Ishikawa (cell line): ENCODE results near the gene SETBP1.

Experiments
- CEBPB ChIP-seq: IDR thresholded peaks from 2 replicates; pipeline ENCODE4 v1.6.1; 2012
- CREB1 ChIP-seq: IDR thresholded peaks from 2 replicates; pipeline ENCODE4 v1.6.1; 2012; ENCODE audit warnings: low read depth
- EGR1 ChIP-seq: IDR thresholded peaks from 2 replicates; pipeline ENCODE4 v1.6.1; 2012
- EP300 ChIP-seq: IDR thresholded peaks from 2 replicates; pipeline ENCODE4 v1.6.1; 2012; ENCODE audit warnings: borderline replicate concordance
- FOXM1 ChIP-seq: IDR thresholded peaks from 2 replicates; pipeline ENCODE4 v1.6.1; 2012; ENCODE audit warnings: low read depth, borderline replicate concordance
- MAX ChIP-seq: IDR thresholded peaks from 2 replicates; pipeline ENCODE4 v1.6.1; 2012
- NFIC ChIP-seq: IDR thresholded peaks from 2 replicates; pipeline ENCODE4 v1.6.1; 2012
- RAD21 ChIP-seq: IDR thresholded peaks from 2 replicates; pipeline ENCODE4 v1.6.1; 2012; ENCODE audit warnings: low read depth
- TAF1 ChIP-seq: IDR thresholded peaks from 2 replicates; pipeline ENCODE4 v1.6.1; 2012; ENCODE audit warnings: low read depth, mild to moderate bottlenecking
- TCF12 ChIP-seq: IDR thresholded peaks from 2 replicates; pipeline ENCODE4 v1.6.1; 2012; ENCODE audit warnings: low read depth
- TEAD4 ChIP-seq: IDR thresholded peaks from 2 replicates; pipeline ENCODE4 v1.6.1; 2012
- YY1 ChIP-seq: IDR thresholded peaks from 2 replicates; pipeline ENCODE4 v1.6.1; 2012; ENCODE audit warnings: low read depth
- ZBTB7A ChIP-seq: IDR thresholded peaks from 2 replicates; pipeline ENCODE4 v1.6.1; 2012; ENCODE audit warnings: low read depth
- TF ChIP-seq, protein P1 (sequence below): IDR thresholded peaks from 2 replicates; pipeline ENCODE4 v1.6.1; 2012
- TF ChIP-seq, protein P2 (sequence below): IDR thresholded peaks from 2 replicates; pipeline ENCODE4 v1.6.1; 2012; ENCODE audit warnings: low read depth, mild to moderate bottlenecking

Gene SETBP1

GRCh38 chr18:44799382-44799906 lies 118.8 kb downstream of the SETBP1 start:
- TF ChIP-seq TEAD4 = no peak
- TF ChIP-seq CEBPB = no peak
- no peak for TF ChIP-seq TCF12

- TF ChIP-seq CEBPB = no peak
- no peak for TF ChIP-seq ZBTB7A
- no peak for TF ChIP-seq RAD21
- TF ChIP-seq NFIC = no peak
- no peak for TF ChIP-seq EGR1
- no peak for TF ChIP-seq TEAD4
- TF ChIP-seq, protein P1, sequence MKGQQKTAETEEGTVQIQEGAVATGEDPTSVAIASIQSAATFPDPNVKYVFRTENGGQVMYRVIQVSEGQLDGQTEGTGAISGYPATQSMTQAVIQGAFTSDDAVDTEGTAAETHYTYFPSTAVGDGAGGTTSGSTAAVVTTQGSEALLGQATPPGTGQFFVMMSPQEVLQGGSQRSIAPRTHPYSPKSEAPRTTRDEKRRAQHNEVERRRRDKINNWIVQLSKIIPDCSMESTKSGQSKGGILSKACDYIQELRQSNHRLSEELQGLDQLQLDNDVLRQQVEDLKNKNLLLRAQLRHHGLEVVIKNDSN = no peak
- TF ChIP-seq MAX = no peak
- TF ChIP-seq TCF12 = no peak
- no peak for TF ChIP-seq FOXM1
- TF ChIP-seq TAF1 = no peak
- no peak for TF ChIP-seq CREB1
- no peak for TF ChIP-seq EP300
- TF ChIP-seq, protein P2, sequence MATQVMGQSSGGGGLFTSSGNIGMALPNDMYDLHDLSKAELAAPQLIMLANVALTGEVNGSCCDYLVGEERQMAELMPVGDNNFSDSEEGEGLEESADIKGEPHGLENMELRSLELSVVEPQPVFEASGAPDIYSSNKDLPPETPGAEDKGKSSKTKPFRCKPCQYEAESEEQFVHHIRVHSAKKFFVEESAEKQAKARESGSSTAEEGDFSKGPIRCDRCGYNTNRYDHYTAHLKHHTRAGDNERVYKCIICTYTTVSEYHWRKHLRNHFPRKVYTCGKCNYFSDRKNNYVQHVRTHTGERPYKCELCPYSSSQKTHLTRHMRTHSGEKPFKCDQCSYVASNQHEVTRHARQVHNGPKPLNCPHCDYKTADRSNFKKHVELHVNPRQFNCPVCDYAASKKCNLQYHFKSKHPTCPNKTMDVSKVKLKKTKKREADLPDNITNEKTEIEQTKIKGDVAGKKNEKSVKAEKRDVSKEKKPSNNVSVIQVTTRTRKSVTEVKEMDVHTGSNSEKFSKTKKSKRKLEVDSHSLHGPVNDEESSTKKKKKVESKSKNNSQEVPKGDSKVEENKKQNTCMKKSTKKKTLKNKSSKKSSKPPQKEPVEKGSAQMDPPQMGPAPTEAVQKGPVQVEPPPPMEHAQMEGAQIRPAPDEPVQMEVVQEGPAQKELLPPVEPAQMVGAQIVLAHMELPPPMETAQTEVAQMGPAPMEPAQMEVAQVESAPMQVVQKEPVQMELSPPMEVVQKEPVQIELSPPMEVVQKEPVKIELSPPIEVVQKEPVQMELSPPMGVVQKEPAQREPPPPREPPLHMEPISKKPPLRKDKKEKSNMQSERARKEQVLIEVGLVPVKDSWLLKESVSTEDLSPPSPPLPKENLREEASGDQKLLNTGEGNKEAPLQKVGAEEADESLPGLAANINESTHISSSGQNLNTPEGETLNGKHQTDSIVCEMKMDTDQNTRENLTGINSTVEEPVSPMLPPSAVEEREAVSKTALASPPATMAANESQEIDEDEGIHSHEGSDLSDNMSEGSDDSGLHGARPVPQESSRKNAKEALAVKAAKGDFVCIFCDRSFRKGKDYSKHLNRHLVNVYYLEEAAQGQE = no peak
- no peak for TF ChIP-seq YY1
These were observed 119.3 kb downstream of the SETBP1 start for GRCh38 chr18:44799907-44800421.

- TF ChIP-seq TAF1 = no peak
- no peak for TF ChIP-seq NFIC
- TF ChIP-seq YY1 = no peak
- no peak for TF ChIP-seq CEBPB
- TF ChIP-seq CREB1 = no peak
- no peak for TF ChIP-seq MAX
- TF ChIP-seq, protein P1 = no peak
- no peak for TF ChIP-seq EGR1
- TF ChIP-seq EP300 = no peak
- no peak for TF ChIP-seq TCF12
- TF ChIP-seq TEAD4 = no peak
- TF ChIP-seq RAD21 = no peak
- TF ChIP-seq FOXM1 = no peak
- TF ChIP-seq, protein P2 = no peak
These were observed 121.1 kb downstream of the SETBP1 start for GRCh38 chr18:44801781-44802180.

GRCh38 chr18:44802508-44802907 lies 121.8 kb downstream of the SETBP1 start:
- TF ChIP-seq, protein P1 = no peak
- TF ChIP-seq YY1 (no peak), CEBPB (no peak), RAD21 (no peak), CREB1 (no peak)

DNA sequence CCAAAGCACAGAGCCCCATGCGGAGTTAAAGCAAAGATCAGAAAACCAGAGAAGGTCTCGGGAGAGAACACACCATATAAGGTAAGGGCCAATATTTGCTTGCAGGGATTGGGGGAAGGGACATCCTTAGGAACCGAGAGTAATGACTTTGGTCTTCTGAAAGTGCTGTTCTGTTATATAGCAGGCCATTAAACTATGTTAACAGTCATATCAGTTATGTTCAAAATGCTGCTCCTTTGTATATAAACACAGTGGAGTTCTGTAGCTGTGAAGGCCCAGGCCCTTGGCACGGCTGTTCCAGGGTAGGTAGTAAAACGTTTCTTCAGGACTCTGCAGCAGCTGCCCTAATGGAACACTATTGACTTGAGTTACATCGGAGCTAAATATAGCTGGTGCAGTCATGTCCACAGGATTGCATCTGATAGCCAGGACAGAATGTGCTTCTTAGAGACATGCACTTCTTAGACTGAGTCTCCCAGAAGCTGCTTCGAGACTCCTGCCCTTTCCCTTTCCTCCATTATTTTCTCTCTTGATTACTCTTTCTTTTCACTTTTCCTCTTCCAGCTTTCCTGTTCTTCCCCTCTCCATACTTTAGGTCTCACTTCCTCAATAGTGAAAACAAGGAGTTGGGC lies 122.4 kb downstream of the SETBP1 start:
- no peak for TF ChIP-seq ZBTB7A

- TF ChIP-seq ZBTB7A (no peak), MAX (no peak), YY1 (no peak), TCF12 (no peak), NFIC (no peak), TAF1 (no peak), TEAD4 (no peak), FOXM1 (no peak), CREB1 (no peak)
- TF ChIP-seq, protein P2 = no peak
- TF ChIP-seq, protein P1 = no peak
These were observed 123.3 kb downstream of the SETBP1 start for GRCh38 chr18:44804033-44804432.
